Measurements from ENCODE around the gene SUSD4. TPM values are rescaled to one million over a fixed set of nuclear protein-coding genes. Genes with fewer than 3 reads are reported as not detected.

SUSD4 gene
- total RNA-seq, 1 donor from 2014 or later, result 16.7 TPM

DNA sequence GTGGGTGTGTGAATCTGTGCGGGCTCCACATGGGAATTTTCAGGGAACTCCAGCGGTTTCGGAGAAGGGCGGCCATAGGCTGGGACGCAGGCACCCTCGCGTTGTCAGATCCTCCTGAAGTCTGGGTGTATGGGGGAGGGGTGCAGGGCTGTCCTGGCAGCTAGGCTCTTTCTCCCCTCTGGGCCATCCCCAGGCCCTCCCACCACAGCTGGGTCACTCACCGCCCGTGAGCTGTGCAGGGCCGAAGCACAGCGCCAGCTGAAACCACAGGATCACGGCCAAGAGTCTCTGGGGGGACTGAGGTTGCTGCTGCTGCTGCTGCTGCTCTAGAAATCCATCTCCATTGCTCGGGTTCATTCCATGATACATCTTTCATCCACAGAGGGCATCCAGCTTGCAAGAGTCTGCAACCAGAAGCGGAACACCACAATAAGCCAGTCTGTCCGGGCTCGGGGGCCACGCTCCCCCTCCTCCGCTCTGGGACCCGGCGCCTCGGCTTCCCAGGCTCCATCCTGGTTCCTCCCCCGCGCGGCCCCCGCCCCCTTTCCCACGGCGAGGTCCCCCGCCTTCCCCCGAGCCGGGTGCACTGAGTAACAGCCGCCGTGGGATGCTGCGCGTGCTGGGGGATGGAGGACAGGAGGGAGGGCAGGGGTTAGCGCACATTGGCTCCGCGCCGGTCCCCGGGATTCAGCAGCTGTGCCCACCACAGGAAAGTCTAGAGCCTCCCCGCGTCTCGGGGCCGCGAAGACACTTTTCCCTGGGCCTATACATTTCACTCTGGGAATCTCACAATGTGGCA lies 720 bp downstream of the SUSD4 start:
- no peak for FAIRE-seq
- DNase-seq (ENCODE audit: low spot score in 2 of 2), result peak; percentile 31 to 33

DNA sequence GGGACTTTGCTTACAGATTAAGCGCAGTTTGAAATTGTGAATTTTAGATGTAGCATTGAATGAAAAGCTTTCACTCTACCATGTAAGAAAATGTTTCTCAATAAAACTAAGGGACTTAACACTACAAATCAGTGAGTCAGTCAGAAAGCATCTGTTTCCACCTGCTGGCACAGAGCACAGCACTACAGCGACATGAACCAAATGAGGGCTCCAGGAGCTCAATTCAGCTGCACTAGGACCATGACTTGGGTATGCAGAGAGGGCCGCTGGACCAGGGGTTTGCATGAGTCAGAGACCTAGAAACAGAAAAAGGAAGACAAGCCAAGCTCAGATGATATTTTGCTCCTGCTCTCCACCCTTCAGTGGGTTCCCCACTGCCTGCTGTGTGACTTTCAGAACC lies 5.2 kb downstream of the SUSD4 start:
- FAIRE-seq, result no peak

DNA sequence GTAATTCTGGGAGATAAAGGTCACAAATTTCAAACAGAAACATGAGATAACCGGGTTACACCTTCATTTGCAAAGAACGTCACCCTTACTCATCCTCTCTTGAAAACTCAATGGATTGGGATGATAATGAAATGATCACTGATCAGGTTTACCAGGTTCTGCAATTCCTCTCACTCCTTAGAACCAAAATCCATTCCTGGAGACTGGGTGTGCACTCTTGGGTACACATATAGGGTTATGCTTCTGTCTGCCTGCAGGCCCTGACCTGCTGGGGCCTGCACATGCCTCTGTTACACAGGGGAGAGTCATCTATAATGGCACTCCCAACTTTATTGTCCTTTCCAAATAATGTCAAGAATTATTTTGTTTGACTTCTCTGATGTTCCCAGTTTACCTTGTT lies 8.3 kb downstream of the SUSD4 start:
- FAIRE-seq, result no peak
- DNase-seq (ENCODE audit: low spot score in 2 of 2), result no peak

More for the DNA sequence above, 5.2 kb downstream of the SUSD4 start:
- no peak for DNase-seq (ENCODE audit: low spot score in 2 of 2)

DNA sequence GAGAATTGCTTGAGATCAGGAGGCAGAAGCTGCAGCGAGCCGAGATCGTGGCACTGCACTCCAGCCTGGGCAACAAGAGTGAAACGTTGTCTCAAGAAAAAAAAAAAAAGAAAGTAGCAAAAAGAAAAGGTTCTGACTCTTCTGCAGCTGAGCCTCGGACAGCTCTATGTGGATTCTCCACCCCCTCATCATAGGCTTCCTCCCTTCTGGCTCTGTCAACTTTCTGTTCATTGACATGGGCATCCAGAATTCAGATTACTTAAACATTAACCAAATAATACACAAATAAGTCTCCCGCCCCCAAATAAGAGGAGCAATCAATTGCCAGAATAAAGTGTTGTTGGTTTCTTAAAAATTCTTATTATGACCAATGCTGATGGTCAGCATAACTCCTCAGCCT lies 10.0 kb downstream of the SUSD4 start:
- no peak for FAIRE-seq

DNA sequence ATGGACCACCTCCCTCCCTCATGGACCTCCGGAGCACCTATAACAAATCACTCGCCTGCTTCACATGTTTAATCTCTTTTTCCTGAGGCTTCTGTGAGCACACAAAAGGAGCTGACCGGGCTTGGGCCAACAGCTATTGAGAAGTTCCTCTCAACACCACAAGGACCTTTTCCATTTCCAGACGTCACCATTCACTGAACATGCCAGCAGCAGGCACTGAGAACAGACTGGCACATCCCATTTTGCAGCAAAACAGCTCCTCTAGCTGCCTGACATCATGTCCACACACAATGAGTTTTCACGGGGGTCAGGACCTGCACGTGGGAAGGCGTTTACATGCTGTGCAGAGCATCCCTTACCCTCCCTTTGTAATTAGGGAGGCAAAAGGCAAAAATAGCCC lies 11.0 kb downstream of the SUSD4 start:
- FAIRE-seq, result no peak
- DNase-seq (ENCODE audit: low spot score in 2 of 2), result no peak

More for the DNA sequence above, 10.0 kb downstream of the SUSD4 start:
- no peak for DNase-seq (ENCODE audit: low spot score in 2 of 2)

DNA sequence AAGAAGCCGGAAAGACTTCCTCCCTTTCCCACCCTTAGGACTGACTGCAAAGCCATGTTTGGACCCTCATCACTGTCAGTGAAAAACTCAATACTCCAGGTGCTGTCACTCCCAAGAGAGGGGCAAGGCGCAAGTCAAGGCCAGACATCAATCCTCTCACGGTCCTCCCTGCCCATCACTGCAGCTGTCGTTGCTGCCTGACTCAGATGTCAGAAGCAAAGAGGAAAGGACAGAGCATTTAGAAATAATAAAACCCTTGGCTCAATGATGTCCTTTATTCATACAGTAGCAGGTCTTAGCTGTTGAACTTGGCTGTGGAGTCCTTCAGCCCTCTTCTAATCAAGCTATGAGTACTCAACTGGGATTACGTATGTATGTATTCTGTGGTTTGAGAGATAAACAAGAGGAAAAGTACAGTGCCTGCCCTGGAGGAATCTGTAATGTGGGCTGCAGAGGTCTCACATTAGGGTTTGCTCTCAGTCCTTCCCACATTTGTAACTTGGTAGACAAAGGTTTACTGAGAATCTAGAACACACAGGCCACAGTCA lies 13.5 kb downstream of the SUSD4 start:
- DNase-seq (ENCODE audit: low spot score in 2 of 2) (no peak), FAIRE-seq (no peak)

DNA sequence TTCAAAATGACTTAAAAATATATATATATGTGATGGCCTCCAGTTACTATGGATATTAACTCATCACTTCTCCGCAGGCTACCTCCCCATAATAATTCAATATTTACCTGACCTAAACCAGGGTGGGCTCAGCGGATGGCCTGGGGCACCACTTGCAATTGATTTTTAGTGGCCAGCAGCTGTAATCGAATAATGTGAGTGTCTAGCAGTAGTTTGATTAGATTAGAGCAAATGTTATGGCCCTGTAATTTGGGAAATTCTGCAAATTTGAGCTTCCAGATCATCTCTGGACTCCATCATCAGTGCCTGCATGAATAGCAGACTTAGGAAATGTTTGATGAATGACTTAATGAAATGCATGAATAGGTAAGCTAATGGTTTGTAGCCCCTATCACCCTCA lies 14.7 kb downstream of the SUSD4 start:
- FAIRE-seq, result no peak

DNA sequence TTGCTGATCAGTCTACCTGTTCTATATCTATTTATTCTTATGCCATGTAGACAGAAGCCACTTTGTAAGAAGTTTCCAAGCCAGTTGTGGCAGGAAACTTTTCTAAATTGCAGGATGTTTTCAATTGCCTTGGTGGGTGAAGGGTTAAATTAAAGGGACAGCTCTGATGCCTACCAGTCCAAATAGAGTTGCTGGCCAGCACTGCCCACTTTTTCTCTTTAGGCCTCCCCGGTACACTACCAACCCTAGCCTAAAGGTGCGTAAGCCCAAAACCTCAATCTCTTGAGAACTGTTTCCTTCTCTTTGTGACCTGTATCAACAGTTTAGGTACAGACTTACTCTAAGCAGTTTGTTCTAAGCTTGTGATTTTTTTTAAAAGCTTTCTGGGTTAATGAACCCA lies 15.5 kb downstream of the SUSD4 start:
- no peak for FAIRE-seq
- DNase-seq (ENCODE audit: low spot score in 2 of 2), result no peak

More for the DNA sequence above, 14.7 kb downstream of the SUSD4 start:
- no peak for DNase-seq (ENCODE audit: low spot score in 2 of 2)

DNA sequence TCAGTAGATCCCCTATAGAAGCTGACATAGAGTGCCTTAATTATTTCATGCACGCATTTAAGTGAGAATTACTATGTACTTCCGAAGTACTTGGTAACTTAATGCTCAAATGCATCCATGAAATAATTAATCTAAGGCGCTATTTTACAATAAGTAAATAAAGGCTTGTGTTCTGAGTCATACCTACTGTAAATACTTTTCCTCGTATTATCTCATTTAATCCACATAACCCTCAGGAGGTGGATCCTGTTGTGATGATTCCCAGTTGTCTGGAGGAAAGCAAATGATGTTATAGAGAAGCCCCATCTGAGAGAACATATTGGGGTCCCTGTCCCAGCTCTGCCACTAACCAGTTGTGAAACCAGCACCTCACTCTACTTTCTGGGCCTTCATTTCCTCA lies 16.4 kb downstream of the SUSD4 start:
- no peak for DNase-seq (ENCODE audit: low spot score in 2 of 2)
- FAIRE-seq, result no peak

DNA sequence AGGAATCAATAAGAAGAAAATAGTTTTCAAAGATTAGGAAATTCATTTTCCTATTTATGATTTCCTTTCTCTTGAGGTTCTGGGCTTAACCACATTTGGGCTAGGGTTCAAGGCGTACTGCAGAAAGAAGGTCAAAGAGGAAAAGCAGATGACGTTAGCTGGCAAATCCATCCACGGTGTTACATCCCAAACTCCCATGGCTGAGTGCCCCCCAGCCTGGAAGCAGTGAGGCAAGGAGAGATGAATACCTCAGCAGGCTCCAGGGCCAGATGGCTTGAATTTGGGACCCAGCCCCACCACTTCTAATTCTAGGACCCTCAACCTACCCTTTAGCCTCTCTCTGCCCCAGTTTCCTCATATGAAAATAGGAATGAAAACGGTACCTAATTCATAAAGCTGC lies 17.7 kb downstream of the SUSD4 start:
- no peak for FAIRE-seq
- DNase-seq (ENCODE audit: low spot score in 2 of 2), result no peak

DNA sequence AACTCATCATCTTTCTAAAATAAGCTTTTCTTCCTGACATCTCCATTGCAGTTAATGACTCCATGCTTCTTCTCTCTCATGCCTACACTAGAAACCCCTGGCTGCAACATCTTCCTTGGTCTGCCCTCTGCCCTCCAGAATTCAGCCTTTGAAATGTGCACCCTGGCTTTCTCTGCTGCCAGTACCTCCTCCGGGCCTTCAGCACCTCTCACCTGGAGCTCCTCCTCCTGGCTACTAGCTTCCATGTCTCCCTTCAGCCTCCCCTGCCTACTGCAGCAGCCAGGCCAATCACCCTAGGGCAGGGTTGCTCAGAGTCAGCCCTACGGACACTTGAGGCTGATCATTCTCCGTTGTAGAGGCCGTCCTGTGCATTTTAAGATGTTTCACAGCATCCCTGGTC lies 18.3 kb downstream of the SUSD4 start:
- no peak for DNase-seq (ENCODE audit: low spot score in 2 of 2)

DNA sequence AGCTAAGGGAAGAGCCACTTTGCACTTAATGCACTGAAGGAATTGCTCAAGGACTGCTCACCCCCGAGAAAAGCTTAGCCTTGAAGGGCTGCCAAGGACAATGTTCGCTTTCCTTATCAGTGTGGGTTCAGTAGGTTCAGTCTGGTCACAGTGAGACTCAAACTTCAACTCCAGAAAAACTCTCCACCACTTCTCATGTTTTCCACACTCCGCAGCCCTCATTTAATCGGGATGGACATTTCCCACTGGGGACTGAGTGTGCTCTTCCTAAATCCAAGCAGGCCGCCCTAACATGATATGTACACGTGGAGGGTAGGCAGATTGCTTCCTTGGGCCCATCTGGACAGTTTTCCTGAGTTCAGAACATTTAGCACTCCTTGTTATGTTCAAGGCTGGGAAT lies 19.5 kb downstream of the SUSD4 start:
- FAIRE-seq (no peak), DNase-seq (ENCODE audit: low spot score in 2 of 2) (no peak)

More for the DNA sequence above, 18.3 kb downstream of the SUSD4 start:
- FAIRE-seq, result no peak

DNA sequence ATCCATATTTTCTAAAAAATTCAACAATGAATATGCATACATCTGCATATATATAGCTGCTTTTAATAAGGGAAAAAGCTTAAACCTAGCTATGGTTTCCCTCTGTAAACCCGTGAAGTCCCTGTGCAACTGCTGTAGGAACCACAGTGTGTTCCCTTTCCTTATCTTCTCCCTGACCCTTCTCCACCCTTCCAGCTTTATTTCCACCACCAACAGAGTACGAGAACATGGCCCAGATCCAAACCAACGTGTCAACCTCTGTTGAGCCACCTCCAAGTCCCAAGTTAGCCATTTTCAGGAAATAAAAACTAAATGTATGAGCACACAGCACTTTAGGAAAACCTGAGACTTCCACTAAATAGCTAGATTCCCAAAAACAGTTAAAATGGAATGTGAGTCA lies 20.3 kb downstream of the SUSD4 start:
- no peak for DNase-seq (ENCODE audit: low spot score in 2 of 2)
- FAIRE-seq, result no peak

DNA sequence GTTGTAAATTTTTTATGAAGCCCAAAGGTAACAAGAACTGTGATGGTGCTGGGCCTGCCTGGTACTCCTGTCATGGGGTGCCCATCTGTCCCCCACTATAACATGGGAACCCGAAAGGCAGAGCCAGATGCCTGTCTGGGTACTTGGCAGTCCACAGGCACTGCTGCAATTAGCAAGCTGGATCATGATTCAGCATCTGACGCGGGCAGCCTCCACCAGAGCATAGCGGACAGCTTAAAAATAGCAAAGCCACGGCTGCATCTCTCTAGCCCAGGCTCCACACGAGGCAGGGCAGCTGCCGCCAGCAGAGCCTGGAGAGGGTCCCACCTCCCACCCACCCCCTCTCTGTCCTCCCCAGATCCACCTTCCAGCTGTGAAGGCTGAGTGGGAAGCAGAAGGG lies 22.9 kb downstream of the SUSD4 start:
- DNase-seq (ENCODE audit: low spot score in 2 of 2) (no peak), FAIRE-seq (no peak)

DNA sequence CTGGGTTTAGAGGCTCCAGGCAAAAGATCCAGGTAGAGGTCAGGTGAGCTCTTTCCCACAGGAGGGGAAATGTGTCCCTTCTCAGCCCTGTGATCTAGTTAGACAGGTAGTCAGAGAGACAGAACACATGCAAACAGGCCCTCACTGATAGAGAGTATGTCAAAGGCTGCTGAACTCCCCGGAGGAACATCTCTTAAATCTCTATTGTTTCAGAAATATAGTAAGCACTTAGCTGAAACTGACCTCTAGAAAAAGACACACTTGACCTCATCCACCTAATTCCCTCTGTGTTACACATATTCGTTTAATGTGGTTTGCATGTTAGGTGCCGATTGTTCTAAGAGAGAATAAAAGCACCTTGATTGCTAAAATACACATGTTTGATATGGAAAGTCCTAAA lies 23.3 kb downstream of the SUSD4 start:
- DNase-seq (ENCODE audit: low spot score in 2 of 2), result no peak
- no peak for FAIRE-seq

DNA sequence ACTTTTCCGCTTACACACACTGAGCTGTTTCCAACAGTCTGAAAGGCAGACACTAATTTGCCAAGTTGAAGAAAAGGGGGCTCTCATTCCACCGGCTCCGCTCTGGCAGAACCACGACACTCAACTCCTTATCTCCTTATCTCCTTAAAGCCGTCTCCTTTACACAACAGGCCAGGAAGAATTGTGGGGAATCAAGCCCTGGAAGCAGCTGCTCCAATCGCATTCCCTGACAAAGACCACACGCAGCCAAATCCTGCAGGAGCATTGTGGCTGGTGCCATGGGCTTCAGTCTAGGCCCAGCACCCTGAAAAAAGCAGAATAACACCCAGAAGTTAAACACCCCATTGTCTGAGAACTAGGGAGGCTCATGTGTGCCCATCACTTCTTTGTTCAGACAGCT lies 24.1 kb downstream of the SUSD4 start:
- no peak for FAIRE-seq
- DNase-seq (ENCODE audit: low spot score in 2 of 2), result no peak

DNA sequence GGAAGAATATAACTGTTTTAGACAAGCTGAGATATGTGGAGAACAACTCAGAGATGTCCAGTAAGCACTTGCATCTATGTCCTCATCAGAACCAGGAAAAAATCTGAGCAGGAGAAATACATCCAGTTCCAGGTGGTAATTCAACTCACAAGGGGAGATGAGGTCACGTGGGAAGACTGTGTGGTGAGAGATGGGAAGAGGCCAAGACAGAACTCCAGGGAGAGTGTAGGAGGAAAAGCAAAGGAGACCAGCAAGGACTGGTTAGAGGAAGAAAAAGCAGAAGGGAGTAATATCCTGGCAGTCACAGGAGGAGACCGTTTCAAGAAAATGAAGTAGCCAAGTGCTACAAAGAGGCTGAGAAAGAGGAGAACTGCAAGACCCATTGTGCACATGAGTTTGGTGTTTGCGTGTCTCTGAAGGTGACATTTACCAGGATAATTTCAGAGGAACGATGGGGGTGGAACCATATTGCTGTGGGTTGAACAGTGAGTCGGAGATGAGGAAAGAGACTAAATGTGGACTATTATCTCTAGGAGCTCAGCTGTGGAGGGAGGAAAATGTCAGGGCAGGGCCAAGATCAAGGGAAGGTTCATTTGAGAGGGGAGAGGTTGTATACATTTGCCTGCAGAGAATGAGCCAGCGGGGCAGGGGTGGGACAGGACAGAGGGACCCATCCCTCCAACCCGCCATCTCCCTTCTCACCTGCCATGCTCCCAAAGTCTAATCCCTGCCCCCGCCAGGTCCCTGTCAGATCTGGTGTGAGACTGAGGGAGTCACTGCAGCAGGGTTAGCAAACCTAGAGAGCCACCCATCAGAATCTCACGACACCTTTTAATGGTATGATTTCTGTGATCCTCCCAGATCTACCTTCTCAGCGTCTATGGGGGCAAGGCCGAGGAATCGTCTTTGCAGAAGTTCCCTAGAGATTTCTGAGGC lies 24.9 kb downstream of the SUSD4 start:
- no peak for FAIRE-seq
- no peak for DNase-seq (ENCODE audit: low spot score in 2 of 2)

DNA sequence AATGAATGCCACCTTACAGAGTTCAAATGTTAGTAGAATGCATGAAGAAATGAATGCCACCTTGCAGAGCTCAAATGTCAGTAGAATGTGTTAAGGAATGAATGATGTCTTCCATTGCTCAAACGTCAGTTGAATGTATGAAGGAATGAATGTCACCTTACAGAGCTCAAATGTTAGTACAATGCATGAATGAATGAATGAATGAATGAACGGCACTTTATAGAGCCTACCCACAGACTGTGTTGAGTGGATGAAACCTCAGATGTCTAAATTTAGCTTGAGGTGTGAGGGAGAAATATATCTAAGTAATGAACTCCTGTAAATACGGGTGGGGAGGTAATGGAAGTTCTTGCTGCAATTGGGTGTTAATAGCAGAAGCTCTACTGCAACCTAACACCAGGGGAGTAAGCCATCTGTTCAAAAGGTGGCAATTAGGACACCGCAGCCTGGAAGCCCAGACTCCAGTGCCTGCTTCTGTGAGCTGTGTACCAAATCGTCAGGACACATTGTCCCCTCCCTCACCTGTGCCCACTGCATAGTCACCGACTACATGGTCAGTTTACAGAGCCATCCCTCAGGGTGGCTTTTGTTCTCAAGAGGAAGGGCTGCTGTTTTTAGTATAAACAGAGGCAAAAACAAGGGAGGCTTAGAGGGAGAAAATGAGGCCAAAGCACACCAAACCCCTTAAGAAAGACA lies 26.7 kb downstream of the SUSD4 start:
- no peak for FAIRE-seq
- no peak for DNase-seq (ENCODE audit: low spot score in 2 of 2)

DNA sequence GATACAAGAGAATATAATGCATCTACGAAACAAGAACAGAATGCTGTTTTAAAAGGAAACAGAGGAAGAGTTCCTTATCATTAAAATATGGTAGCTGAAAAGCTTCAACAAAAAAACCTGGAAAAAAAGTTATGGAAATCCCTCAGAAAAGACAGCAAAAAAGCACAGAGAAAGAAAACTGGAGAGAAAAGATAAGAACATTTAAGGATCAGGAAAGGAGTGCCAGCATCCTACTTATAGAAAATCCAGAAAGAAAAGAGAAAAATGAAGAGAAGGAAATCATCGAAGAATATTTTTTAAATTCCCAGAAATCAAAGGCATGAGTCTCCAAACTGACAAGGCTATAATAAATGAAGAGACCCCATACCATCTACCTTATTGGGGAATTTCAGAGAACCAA lies 29.8 kb downstream of the SUSD4 start:
- FAIRE-seq, result no peak
- DNase-seq (ENCODE audit: low spot score in 2 of 2), result no peak

DNA sequence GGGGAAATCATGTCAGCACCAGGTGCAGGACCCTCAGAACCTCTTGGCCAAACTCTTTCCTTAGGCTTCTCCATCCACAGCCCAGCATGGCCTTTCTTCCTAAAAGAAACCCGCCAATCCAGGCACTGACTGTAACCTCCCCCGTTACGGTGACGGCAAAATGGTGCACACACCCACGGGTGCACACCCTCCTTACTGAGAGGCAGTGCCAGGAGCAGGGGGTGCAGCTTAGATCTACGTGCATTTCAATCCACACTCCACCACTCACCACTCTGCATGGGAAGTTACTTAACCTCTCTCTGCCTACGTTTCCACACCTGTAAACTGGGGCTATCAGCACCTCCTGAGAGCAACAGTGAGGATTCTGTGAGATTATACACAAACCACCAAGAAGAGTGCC lies 31.0 kb downstream of the SUSD4 start:
- DNase-seq (ENCODE audit: low spot score in 2 of 2) (no peak), FAIRE-seq (no peak)

DNA sequence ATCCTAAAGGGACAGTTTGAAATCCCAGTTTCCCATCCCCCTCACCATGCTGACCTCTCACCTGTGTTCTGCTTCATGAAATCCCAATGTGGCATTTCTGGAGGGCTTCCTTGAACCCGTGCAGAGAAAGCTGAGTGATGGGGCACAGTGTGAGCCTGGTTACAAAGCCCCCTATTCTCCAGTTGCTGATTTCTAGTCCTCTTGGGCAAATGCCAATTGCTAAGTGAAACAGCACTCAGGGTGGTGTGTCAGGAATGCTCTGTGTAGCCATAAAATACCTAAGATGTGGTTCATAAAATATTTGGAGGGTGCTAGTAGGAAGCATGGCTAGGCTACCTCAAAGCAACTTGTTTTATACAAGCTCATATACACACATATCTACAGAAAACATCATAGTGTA lies 32.0 kb downstream of the SUSD4 start:
- DNase-seq (ENCODE audit: low spot score in 2 of 2), result no peak
- FAIRE-seq, result no peak

Measured in frontal cortex (tissue), 4 donors.